Coronary artery (tissue), 2 donors: Measurements from ENCODE around the gene SIAH2.

Source experiments
- DNase-seq: peaks from one replicate; pipeline ENCODE4 v3.0.0-alpha.2; 2017; ENCODE audit warnings: low spot score
- H3K27ac ChIP-seq, 2 donors: fragments of 200-600 bp; sonication (generic); one replicate each; pipeline ENCODE4 v1.5.1; 2016 to 2019
- H3K4me3 ChIP-seq: fragments of 200-600 bp; sonication (generic); 2 replicates; pipeline ENCODE4 v1.5.1; 2016; ENCODE audit warnings: mild to moderate bottlenecking, moderate library complexity
- CTCF ChIP-seq: fragments of 200-600 bp; sonication (generic); IDR thresholded peaks from one replicate; pipeline ENCODE4 v1.5.1; 2019; ENCODE audit warnings: antibody characterized with exemption

The SIAH2 gene

GRCh38 chr3:150760431-150761200 lies 2.4 kb downstream of the SIAH2 start:
- H3K4me3 ChIP-seq, result peak overlapping the region; percentile 72
- peak overlapping the region; percentile 27 to 93 for H3K27ac ChIP-seq
- no peak for DNase-seq
- no peak for TF ChIP-seq CTCF

- no peak for TF ChIP-seq CTCF
- H3K27ac ChIP-seq, result peak overlapping the region; percentile 1 to 27
- H3K4me3 ChIP-seq, result peak overlapping the region; percentile 72
- DNase-seq, result no peak
These were observed 3.0 kb downstream of the SIAH2 start for GRCh38 chr3:150759947-150760346.

GRCh38 chr3:150759319-150759718 lies 3.6 kb downstream of the SIAH2 start:
- no peak for DNase-seq
- no peak for TF ChIP-seq CTCF
- no peak overlapping the region for H3K4me3 ChIP-seq
- peak overlapping the region in 1 of 2 donors; percentile 1 for H3K27ac ChIP-seq

- no peak for DNase-seq
- Histone ChIP-seq H3K27ac (peak overlapping the region in 1 of 2 donors; percentile 31), H3K4me3 (no peak overlapping the region)
- no peak for TF ChIP-seq CTCF
These were observed 5.2 kb downstream of the SIAH2 start for GRCh38 chr3:150757768-150758167.

GRCh38 chr3:150757364-150757763 lies 5.6 kb downstream of the SIAH2 start:
- peak overlapping the region in 1 of 2 donors; percentile 31 for H3K27ac ChIP-seq
- H3K4me3 ChIP-seq, result no peak overlapping the region
- TF ChIP-seq CTCF, result no peak
- DNase-seq, result no peak

GRCh38 chr3:150756491-150757059 lies 6.4 kb downstream of the SIAH2 start:
- H3K4me3 ChIP-seq, result peak overlapping the region; percentile 0
- no peak for TF ChIP-seq CTCF
- DNase-seq, result no peak
- peak overlapping the region; percentile 40 to 63 for H3K27ac ChIP-seq

GRCh38 chr3:150755902-150756301 lies 7.1 kb downstream of the SIAH2 start:
- DNase-seq, result no peak
- Histone ChIP-seq H3K27ac (peak overlapping the region; percentile 40 to 63), H3K4me3 (no peak overlapping the region)
- TF ChIP-seq CTCF, result no peak
